Parathyroid adenoma (tissue), 2 donors: Measurements from ENCODE around the gene TP53I11.

Source experiments
- H2AFZ ChIP-seq: fragments of 300-600 bp; sonication (generic); one replicate; pipeline ENCODE4 v1.7.0; 2017; ENCODE audit warnings: antibody characterized with exemption, mild to moderate bottlenecking
- H3K27ac ChIP-seq: fragments of 300-600 bp; sonication (generic); one replicate; pipeline ENCODE4 v1.7.0; 2017
- H3K27me3 ChIP-seq: fragments of 300-600 bp; sonication (generic); one replicate; pipeline ENCODE4 v1.7.0; 2017; ENCODE audit warnings: low read length; ENCODE audit not compliant: control insufficient read depth, insufficient read depth
- H3K36me3 ChIP-seq: fragments of 300-600 bp; sonication (generic); one replicate; pipeline ENCODE4 v1.7.0; 2017; ENCODE audit warnings: low read length; ENCODE audit not compliant: control insufficient read depth, insufficient read depth
- H3K4me1 ChIP-seq: fragments of 300-600 bp; sonication (generic); one replicate; pipeline ENCODE4 v1.7.0; 2017; ENCODE audit warnings: control low read depth
- H3K4me2 ChIP-seq: fragments of 300-600 bp; sonication (generic); one replicate; pipeline ENCODE4 v1.7.0; 2017; ENCODE audit warnings: low read length
- H3K4me3 ChIP-seq: fragments of 300-600 bp; sonication (generic); one replicate; pipeline ENCODE4 v1.7.0; 2017; ENCODE audit warnings: low read depth, low read length
- H3K79me2 ChIP-seq: fragments of 300-600 bp; sonication (generic); one replicate; pipeline ENCODE4 v1.7.0; 2017; ENCODE audit warnings: control low read depth
- H3K9ac ChIP-seq: fragments of 300-600 bp; sonication (generic); one replicate; pipeline ENCODE4 v1.7.0; 2017; ENCODE audit warnings: mild to moderate bottlenecking
- H3K9me3 ChIP-seq: fragments of 300-600 bp; sonication (generic); one replicate; pipeline ENCODE4 v1.7.0; 2017; ENCODE audit warnings: low read length; ENCODE audit not compliant: control insufficient read depth
- CTCF ChIP-seq: fragments of 300-600 bp; sonication (generic); IDR thresholded peaks from one replicate; pipeline ENCODE4 v1.7.0; 2017; ENCODE audit warnings: antibody characterized with exemption, mild to moderate bottlenecking
- donor health status: primary hyperparathyroidism.

Gene TP53I11

GRCh38 chr11:44977493-44977984 lies 26.9 kb upstream of the TP53I11 start:
- H3K4me1 ChIP-seq = no peaks in the 10 kb centered on the region
- H2AFZ ChIP-seq = no peak overlapping the region
- H3K9ac ChIP-seq = no peak overlapping the region
- no peak for TF ChIP-seq CTCF
- no peak overlapping the region for H3K4me2 ChIP-seq
- H3K9me3 ChIP-seq = no peaks in the 10 kb centered on the region
- no peak overlapping the region for H3K4me3 ChIP-seq
- no peaks in the 10 kb centered on the region for H3K36me3 ChIP-seq
- H3K27ac ChIP-seq = no peak overlapping the region
- no peaks in the 10 kb centered on the region for H3K79me2 ChIP-seq
- H3K27me3 ChIP-seq = no peaks in the 10 kb centered on the region

- H3K9ac ChIP-seq = no peak overlapping the region
- no peaks in the 10 kb centered on the region for H3K4me1 ChIP-seq
- H3K79me2 ChIP-seq = no peaks in the 10 kb centered on the region
- H3K4me2 ChIP-seq = no peak overlapping the region
- no peak overlapping the region for H3K27ac ChIP-seq
- no peak for TF ChIP-seq CTCF
- H3K36me3 ChIP-seq = no peaks in the 10 kb centered on the region
- H3K4me3 ChIP-seq = no peak overlapping the region
- no peak overlapping the region for H2AFZ ChIP-seq
- no peaks in the 10 kb centered on the region for H3K9me3 ChIP-seq
- no peaks in the 10 kb centered on the region for H3K27me3 ChIP-seq
Measured at GRCh38 chr11:44976576-44976975, 25.9 kb upstream of the TP53I11 start.

- Histone ChIP-seq H3K4me2 (no peak overlapping the region), H3K4me1 (no peaks in the 10 kb centered on the region)
- no peak for TF ChIP-seq CTCF
Measured at GRCh38 chr11:44974402-44975000, 23.8 kb upstream of the TP53I11 start.

GRCh38 chr11:44973632-44974401 lies 23.1 kb upstream of the TP53I11 start:
- Histone ChIP-seq H3K4me3 (no peak overlapping the region), H3K4me1 (no peaks in the 10 kb centered on the region), H3K36me3 (no peaks in the 10 kb centered on the region), H3K9ac (no peak overlapping the region), H2AFZ (no peak overlapping the region), H3K79me2 (no peaks in the 10 kb centered on the region), H3K4me2 (no peak overlapping the region), H3K27me3 (no peaks in the 10 kb centered on the region), H3K9me3 (no peaks in the 10 kb centered on the region), H3K27ac (no peak overlapping the region)
- no peak for TF ChIP-seq CTCF

More at GRCh38 chr11:44974402-44975000, 23.8 kb upstream of the TP53I11 start:
- no peaks in the 10 kb centered on the region for H3K79me2 ChIP-seq
- H3K9me3 ChIP-seq = no peaks in the 10 kb centered on the region
- no peaks in the 10 kb centered on the region for H3K36me3 ChIP-seq
- H3K27me3 ChIP-seq = no peaks in the 10 kb centered on the region
- no peak overlapping the region for H3K27ac ChIP-seq
- H3K9ac ChIP-seq = no peak overlapping the region
- H3K4me3 ChIP-seq = no peak overlapping the region
- no peak overlapping the region for H2AFZ ChIP-seq
